Cardiac ventricle fibroblast (primary cell): Measurements from ENCODE around the gene OGDHL. TPM values are rescaled to one million over a fixed set of nuclear protein-coding genes. Genes with fewer than 3 reads are reported as not detected.

Experiments used
- total RNA-seq: library from RNA; depleted of rRNA; stranded (reverse); fragments of >200 nt; gene quantifications from 2 replicates; pipeline ENCODE4 v1.2.3, GENCODE V29; 2015

OGDHL gene
- 0.25 TPM in 1 of 2 replicates, not detected in the other for total RNA-seq

DNA sequence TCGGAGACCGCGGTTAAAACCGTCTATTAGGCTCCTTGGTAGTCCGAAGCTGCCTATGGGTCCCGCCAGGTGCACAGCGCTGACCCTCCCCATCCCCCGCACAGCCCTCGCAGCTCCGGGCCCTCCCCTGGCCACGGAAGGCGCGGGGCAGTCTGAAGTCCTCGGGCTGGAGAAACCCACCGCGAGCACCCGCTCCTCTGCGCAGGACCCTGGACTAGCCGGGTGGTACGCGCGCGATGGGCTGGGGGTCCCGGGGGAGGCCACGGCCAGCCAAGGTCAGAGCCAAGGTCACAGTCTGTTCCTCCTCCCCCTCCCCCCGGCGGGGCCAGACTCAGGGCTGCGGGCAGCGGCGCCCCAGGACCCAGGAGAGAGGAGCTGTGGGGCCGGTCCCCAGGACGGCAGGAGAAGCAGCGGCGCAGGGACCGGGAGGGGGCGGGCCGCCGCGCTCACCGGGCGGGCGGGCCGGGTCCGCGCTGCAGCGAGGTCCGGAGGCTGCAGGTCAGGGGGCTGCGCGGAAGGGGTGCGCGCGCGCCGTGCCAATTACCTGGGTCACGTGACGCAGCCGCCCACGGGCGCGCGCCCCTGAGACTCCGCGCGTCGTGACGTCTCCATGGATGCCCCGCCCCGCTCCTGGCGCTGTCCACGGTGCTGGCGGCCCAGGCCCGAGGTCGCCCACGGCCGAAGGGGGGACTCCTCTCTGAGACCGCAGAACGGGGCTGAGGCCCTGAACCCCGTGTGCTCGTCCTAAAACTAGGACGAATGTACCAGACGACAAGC lies at the start of gene OGDHL:
TSS of gene OGDHL (minus strand) at position 535 of the 777 bp plus-strand sequence. CDS start 3,731 bp downstream, outside the sequence.

Other genes starting within 250 kb of the OGDHL start
- 18.2 and 18.3 TPM in 2 replicates for gene ERCC6, start 223.2 kb downstream of the OGDHL start, total RNA-seq
- not detected in 2 replicates for gene SLC18A3, start 152.0 kb downstream of the OGDHL start, total RNA-seq
- gene CHAT, start 148.3 kb downstream of the OGDHL start, total RNA-seq, result not detected in 2 replicates
- not detected in 2 replicates for gene C10orf53, start 82.7 kb downstream of the OGDHL start, total RNA-seq
- 11.0 and 12.0 TPM in 2 replicates for gene PARG, start 179.7 kb upstream of the OGDHL start, total RNA-seq
- gene TIMM23B, start 179.7 kb upstream of the OGDHL start, total RNA-seq, result 10.9 and 12.8 TPM in 2 replicates
- 2.4 and 3.9 TPM in 2 replicates for gene AGAP6, start 226.1 kb upstream of the OGDHL start, total RNA-seq